Breast epithelium (tissue), 3 donors: ENCODE measurements around the gene BFAR.

Experiments
- POLR2A ChIP-seq: fragments of 450-650 bp; IDR thresholded peaks from one replicate; pipeline ENCODE4 v1.6.1; 2016; ENCODE audit warnings: antibody characterized with exemption, mild to moderate bottlenecking, moderate library complexity
- POLR2AphosphoS5 ChIP-seq, 3 donors: sonication (generic); formaldehyde crosslinking; IDR thresholded peaks; one replicate each; pipeline ENCODE4 v1.6.1; 2017; ENCODE audit warnings: antibody characterized with exemption in 3 of 3
- TF ChIP-seq, protein P1 (sequence below), 3 donors: fragments of 450-650 bp; IDR thresholded peaks; one replicate each; pipeline ENCODE4 v1.5.1; 2016 to 2017; ENCODE audit warnings: antibody characterized with exemption in 3 of 3, mild to moderate bottlenecking in 3 of 3, moderate library complexity in 3 of 3

DNA sequence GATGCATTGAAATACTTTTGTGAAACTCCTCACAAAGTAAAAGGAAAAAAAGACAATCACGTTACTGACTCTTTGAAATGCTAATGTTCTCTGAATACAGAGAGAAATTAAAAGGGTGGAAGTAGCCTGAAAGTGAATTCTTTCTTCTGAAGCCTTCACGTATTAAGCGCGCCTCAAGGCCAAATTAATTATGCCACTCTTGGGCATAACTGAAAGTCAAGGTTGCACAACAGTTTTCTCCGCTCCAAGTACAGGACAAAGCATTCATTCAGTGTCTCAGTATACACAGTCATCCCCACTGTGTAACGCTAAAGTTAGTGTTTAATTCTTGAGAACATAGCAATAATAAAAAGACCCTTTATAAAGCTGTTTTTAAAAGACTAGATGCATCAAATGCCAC, 24.1 kb upstream of the BFAR start:
- TF ChIP-seq, protein P1, sequence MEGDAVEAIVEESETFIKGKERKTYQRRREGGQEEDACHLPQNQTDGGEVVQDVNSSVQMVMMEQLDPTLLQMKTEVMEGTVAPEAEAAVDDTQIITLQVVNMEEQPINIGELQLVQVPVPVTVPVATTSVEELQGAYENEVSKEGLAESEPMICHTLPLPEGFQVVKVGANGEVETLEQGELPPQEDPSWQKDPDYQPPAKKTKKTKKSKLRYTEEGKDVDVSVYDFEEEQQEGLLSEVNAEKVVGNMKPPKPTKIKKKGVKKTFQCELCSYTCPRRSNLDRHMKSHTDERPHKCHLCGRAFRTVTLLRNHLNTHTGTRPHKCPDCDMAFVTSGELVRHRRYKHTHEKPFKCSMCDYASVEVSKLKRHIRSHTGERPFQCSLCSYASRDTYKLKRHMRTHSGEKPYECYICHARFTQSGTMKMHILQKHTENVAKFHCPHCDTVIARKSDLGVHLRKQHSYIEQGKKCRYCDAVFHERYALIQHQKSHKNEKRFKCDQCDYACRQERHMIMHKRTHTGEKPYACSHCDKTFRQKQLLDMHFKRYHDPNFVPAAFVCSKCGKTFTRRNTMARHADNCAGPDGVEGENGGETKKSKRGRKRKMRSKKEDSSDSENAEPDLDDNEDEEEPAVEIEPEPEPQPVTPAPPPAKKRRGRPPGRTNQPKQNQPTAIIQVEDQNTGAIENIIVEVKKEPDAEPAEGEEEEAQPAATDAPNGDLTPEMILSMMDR (IDR thresholded peaks at IDR 0.05): no peak
- TF ChIP-seq POLR2A (no peak), POLR2AphosphoS5 (IDR thresholded peaks at IDR 0.05) (no peak)
